Measurements from ENCODE around the gene GRIP1.

GRIP1 gene

GRCh38 chr12:66648033-66648735 lies 30.7 kb downstream of the GRIP1 start:
- Histone ChIP-seq H3K79me2 (ENCODE audit: insufficient read depth, low read length) (no peaks in the 10 kb centered on the region), H3K4me1 (ENCODE audit: insufficient read depth, low read length) (no peaks in the 10 kb centered on the region), H3K4me3 (ENCODE audit: low read depth in 1 of 2, low read length in 2 of 2) (no peak overlapping the region), H3K27ac (ENCODE audit: low read length) (no peak overlapping the region), H3K27me3 (ENCODE audit: insufficient read depth, low read length, poor library complexity) (no peaks in the 10 kb centered on the region), H2AFZ (ENCODE audit: low read depth, low read length) (no peak overlapping the region), H3K9me3 (ENCODE audit: insufficient read depth, low read length, severe bottlenecking) (no peaks in the 10 kb centered on the region), H3K4me2 (ENCODE audit: insufficient read depth, low read length) (no peak overlapping the region), H3K9ac (ENCODE audit: low read depth, low read length) (no peak overlapping the region), H4K20me1 (ENCODE audit: insufficient read depth, low read length) (no peaks in the 10 kb centered on the region), H3K36me3 (ENCODE audit: insufficient read depth, low read length) (no peaks in the 10 kb centered on the region)
- DNase-seq, result no peak
- TF ChIP-seq EZH2 (IDR thresholded peaks at IDR 0.05; ENCODE audit: borderline replicate concordance, low read depth, low read length, severe bottlenecking), result no peak
- TF ChIP-seq CTCF (IDR thresholded peaks at IDR 0.05; ENCODE audit: borderline replicate concordance, extremely low read depth, low read length, poor library complexity, severe bottlenecking), result no peak
- ATAC-seq (ENCODE audit: insufficient read depth, low read depth), result no peak

GRCh38 chr12:66647034-66647691 lies 31.7 kb downstream of the GRIP1 start:
- no peak for TF ChIP-seq EZH2 (IDR thresholded peaks at IDR 0.05; ENCODE audit: borderline replicate concordance, low read depth, low read length, severe bottlenecking)
- no peak for TF ChIP-seq CTCF (IDR thresholded peaks at IDR 0.05; ENCODE audit: borderline replicate concordance, extremely low read depth, low read length, poor library complexity, severe bottlenecking)
- H3K4me2 ChIP-seq (ENCODE audit: insufficient read depth, low read length), result no peak overlapping the region

GRCh38 chr12:66644151-66644550 lies 34.7 kb downstream of the GRIP1 start:
- Histone ChIP-seq H2AFZ (ENCODE audit: low read depth, low read length) (no peak overlapping the region), H3K79me2 (ENCODE audit: insufficient read depth, low read length) (no peaks in the 10 kb centered on the region), H3K9ac (ENCODE audit: low read depth, low read length) (no peak overlapping the region), H3K27ac (ENCODE audit: low read length) (no peak overlapping the region), H3K4me2 (ENCODE audit: insufficient read depth, low read length) (no peak overlapping the region), H3K4me3 (ENCODE audit: low read depth in 1 of 2, low read length in 2 of 2) (no peak overlapping the region), H3K4me1 (ENCODE audit: insufficient read depth, low read length) (peaks cover 12% of the 10 kb centered on the region; the same call in 1 of the 2 replicates), H3K36me3 (ENCODE audit: insufficient read depth, low read length) (no peaks in the 10 kb centered on the region), H4K20me1 (ENCODE audit: insufficient read depth, low read length) (no peaks in the 10 kb centered on the region; the same call in 1 of the 2 replicates), H3K27me3 (ENCODE audit: insufficient read depth, low read length, poor library complexity) (peaks cover 4% of the 10 kb centered on the region), H3K9me3 (ENCODE audit: insufficient read depth, low read length, severe bottlenecking) (no peaks in the 10 kb centered on the region)
- TF ChIP-seq EZH2 (IDR thresholded peaks at IDR 0.05; ENCODE audit: borderline replicate concordance, low read depth, low read length, severe bottlenecking) (no peak), CTCF (IDR thresholded peaks at IDR 0.05; ENCODE audit: borderline replicate concordance, extremely low read depth, low read length, poor library complexity, severe bottlenecking) (no peak)
- DNase-seq, result no peak
- no peak for ATAC-seq (ENCODE audit: insufficient read depth, low read depth)

More at GRCh38 chr12:66647034-66647691, 31.7 kb downstream of the GRIP1 start:
- H3K4me3 ChIP-seq (ENCODE audit: low read depth in 1 of 2, low read length in 2 of 2), result no peak overlapping the region
- H3K79me2 ChIP-seq (ENCODE audit: insufficient read depth, low read length), result no peaks in the 10 kb centered on the region
- H3K27ac ChIP-seq (ENCODE audit: low read length), result no peak overlapping the region
- DNase-seq, result no peak
- H2AFZ ChIP-seq (ENCODE audit: low read depth, low read length), result no peak overlapping the region
- ATAC-seq (ENCODE audit: insufficient read depth, low read depth), result no peak
- H4K20me1 ChIP-seq (ENCODE audit: insufficient read depth, low read length), result no peaks in the 10 kb centered on the region
- no peaks in the 10 kb centered on the region for H3K36me3 ChIP-seq (ENCODE audit: insufficient read depth, low read length)
- H3K9ac ChIP-seq (ENCODE audit: low read depth, low read length), result no peak overlapping the region
- peaks cover under 1% of the 10 kb centered on the region for H3K27me3 ChIP-seq (ENCODE audit: insufficient read depth, low read length, poor library complexity)
- no peaks in the 10 kb centered on the region for H3K4me1 ChIP-seq (ENCODE audit: insufficient read depth, low read length)
- no peaks in the 10 kb centered on the region for H3K9me3 ChIP-seq (ENCODE audit: insufficient read depth, low read length, severe bottlenecking)

Measured in DND-41 (cell line).